GM23248 (cell line): ENCODE data around the gene GDPD5.

Experiments
- EZH2 ChIP-seq: fragments of 200-600 bp; sonication (generic); IDR thresholded peaks from 2 replicates; pipeline ENCODE4 v1.6.1; 2018; ENCODE audit warnings: antibody characterized with exemption, mild to moderate bottlenecking; ENCODE audit not compliant: insufficient read depth, poor library complexity, severe bottlenecking
- EZH2phosphoT487 ChIP-seq: fragments of 200-600 bp; sonication (generic); IDR thresholded peaks from 2 replicates; pipeline ENCODE4 v1.6.1; 2018; ENCODE audit warnings: antibody characterized with exemption, moderate library complexity, mild to moderate bottlenecking, low read depth; ENCODE audit not compliant: insufficient read depth

DNA sequence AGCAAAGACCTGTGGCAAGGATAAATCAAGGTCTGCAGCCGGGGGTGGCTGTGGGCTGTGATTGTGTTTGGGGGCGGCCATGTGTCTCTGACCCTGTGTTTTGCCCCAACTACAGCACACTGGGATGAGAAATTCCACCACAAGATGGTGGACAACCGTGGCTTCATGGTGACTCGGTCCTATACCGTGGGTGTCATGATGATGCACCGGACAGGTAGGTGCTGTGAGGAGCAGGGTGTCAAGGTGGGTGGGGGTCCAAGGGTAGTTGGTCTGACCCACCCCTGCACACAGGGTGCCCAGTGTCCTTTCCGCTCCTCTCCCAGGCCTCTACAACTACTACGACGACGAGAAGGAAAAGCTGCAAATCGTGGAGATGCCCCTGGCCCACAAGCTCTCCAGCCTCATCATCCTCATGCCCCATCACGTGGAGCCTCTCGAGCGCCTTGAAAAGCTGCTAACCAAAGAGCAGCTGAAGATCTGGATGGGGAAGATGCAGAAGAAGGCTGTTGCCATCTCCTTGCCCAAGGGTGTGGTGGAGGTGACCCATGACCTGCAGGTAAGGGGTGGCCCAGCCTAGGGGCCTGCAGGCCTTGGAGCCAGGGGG lies 43.0 kb upstream of the GDPD5 start:
- TF ChIP-seq EZH2 (no peak), EZH2phosphoT487 (no peak)
